Panc1 (cell line): ENCODE results near the gene IDE. TPM values are rescaled to one million over a fixed set of nuclear protein-coding genes. Genes with fewer than 3 reads are reported as not detected.

Experiments used
- ATAC-seq: fragments of 200-7000 bp; cut with Tn5 transposase; 2 replicates; pipeline ENCODE4 v1.9.1; 2020; ENCODE audit warnings: mild to moderate bottlenecking, moderate library complexity
- BruUV-seq: library from RNA; stranded (reverse); fragments of 400-500 nt; replicated peaks from 2 replicates; lab custom pipeline; 2021; lab: Mats Ljungman, UMichigan
- CTCF ChIA-PET: fragments of 300-600 bp; sonication (Branson Sonifier 250); formaldehyde crosslinking; loops from one replicate; lab custom pipeline; 2022; ENCODE audit warnings: antibody characterized with exemption; lab: Charles Lee
- POLR2A ChIA-PET: fragments of 300-600 bp; sonication (Branson Sonifier 250); formaldehyde crosslinking; loops from one replicate; lab custom pipeline; 2022; ENCODE audit warnings: antibody characterized with exemption; lab: Charles Lee
- DNase-seq: peaks from one replicate; pipeline ENCODE4 v3.0.0-alpha.2; 2010; ENCODE audit warnings: low read depth, low spot score
- H3K27ac ChIP-seq: 2 replicates; pipeline ENCODE4 v1.5.1; 2011; ENCODE audit warnings: mild to moderate bottlenecking, low read length, inconsistent platforms
- H3K27me3 ChIP-seq: fragments of 200-500 bp; sonication (Bioruptor generic); 2 replicates; pipeline ENCODE4 v1.6.0; 2014; ENCODE audit warnings: low read length, inconsistent platforms; ENCODE audit not compliant: control insufficient read depth, insufficient read depth
- H3K36me3 ChIP-seq: fragments of 200-500 bp; sonication (Bioruptor generic); 2 replicates; pipeline ENCODE4 v1.5.1; 2014; ENCODE audit warnings: inconsistent platforms, mild to moderate bottlenecking, low read length, moderate library complexity; ENCODE audit not compliant: control insufficient read depth, insufficient read depth
- H3K4me1 ChIP-seq: 2 replicates; pipeline ENCODE4 v1.5.1; 2011; ENCODE audit warnings: inconsistent platforms, mild to moderate bottlenecking, low read length, moderate library complexity; ENCODE audit not compliant: control insufficient read depth, insufficient read depth
- H3K4me3 ChIP-seq, 2 experiments: 2 replicates each; pipeline ENCODE4 v1.5.1; 2011 to 2012; ENCODE audit warnings: low read depth in 2 of 2, low read length in 2 of 2, mild to moderate bottlenecking in 2 of 2, inconsistent platforms in 1 of 2, moderate library complexity in 1 of 2
- H3K9me3 ChIP-seq: fragments of 200-500 bp; sonication (Bioruptor generic); 2 replicates; pipeline ENCODE4 v1.5.1; 2014; ENCODE audit warnings: low read depth, mild to moderate bottlenecking, inconsistent platforms, low read length, moderate library complexity; ENCODE audit not compliant: control insufficient read depth, insufficient read depth
- CTCF ChIP-seq: fragments of 450-650 bp; IDR thresholded peaks from 2 replicates; pipeline ENCODE4 v1.5.1; 2017; ENCODE audit warnings: mild to moderate bottlenecking
- POLR2AphosphoS5 ChIP-seq: IDR thresholded peaks from 2 replicates; pipeline ENCODE4 v1.6.1; 2012; ENCODE audit warnings: mild to moderate bottlenecking, low read depth, low read length, moderate library complexity
- SIN3A ChIP-seq: IDR thresholded peaks from 2 replicates; pipeline ENCODE4 v1.6.1; 2012; ENCODE audit warnings: low read depth, mild to moderate bottlenecking, low read length, moderate library complexity, borderline replicate concordance; ENCODE audit not compliant: insufficient read depth
- TCF7L2 ChIP-seq: IDR thresholded peaks from 2 replicates; pipeline ENCODE4 v1.6.1; 2011; ENCODE audit warnings: mild to moderate bottlenecking, low read depth, low read length, inconsistent platforms
- in situ Hi-C: cut with HindIII; loops from 2 replicates; pipeline ENCODE4 v1.10.0; 2016; ENCODE audit warnings: low sequenced_read_pairs, low pct_unique_long_range_greater_than_20kb
- intact Hi-C: fragments of 100-400 bp; cut with micrococcal nuclease; formaldehyde crosslinking; loops from one replicate; pipeline ENCODE4 v1.10.0; 2022; ENCODE audit not compliant: unreplicated experiment
- total RNA-seq: library from RNA; stranded (reverse); gene quantifications from one replicate; pipeline ENCODE4 v1.2.1, GENCODE V29; 2021; ENCODE audit not compliant: unreplicated experiment
- TF ChIP-seq, protein P1 (sequence below), 2 experiments: IDR thresholded peaks; 2 replicates each; pipeline ENCODE4 v1.6.1; 2011 to 2012; ENCODE audit warnings: low read depth in 2 of 2, control low read depth in 1 of 2, low read length in 1 of 2, mild to moderate bottlenecking in 1 of 2, moderate library complexity in 1 of 2; ENCODE audit not compliant: insufficient read depth in 1 of 2

Gene IDE
- total RNA-seq, 1 experiment from 2014 or later, result 79.0 TPM

DNA sequence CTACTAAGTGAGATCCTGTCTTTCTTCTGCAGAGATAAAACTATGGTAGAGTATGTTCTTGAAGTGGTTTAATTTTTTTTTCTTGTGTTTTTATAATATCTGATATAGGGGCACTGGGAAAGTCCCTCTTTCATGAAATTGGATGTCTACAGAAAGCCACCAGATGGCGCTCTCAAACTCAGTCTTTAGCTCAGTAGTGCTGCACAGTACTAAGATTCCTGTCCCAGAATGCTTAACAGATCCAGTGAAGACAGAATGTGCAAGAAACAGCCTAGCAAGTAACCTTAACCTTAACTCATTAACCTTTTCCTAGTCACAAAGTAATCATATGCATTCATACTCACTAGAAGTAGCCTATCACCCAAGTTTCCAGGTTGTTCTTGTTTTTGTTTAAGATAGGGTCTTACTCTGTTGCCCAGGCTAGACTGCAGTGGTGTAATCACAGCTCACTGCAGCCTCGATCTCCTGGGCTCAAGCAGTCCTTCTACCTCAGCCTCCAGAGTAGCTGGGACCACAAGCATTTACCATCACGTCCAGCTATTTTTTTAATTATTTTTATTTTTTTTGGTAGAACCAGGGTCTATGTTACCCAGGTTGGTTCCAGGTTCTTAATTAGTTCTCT lies 56.7 kb downstream of the IDE start:
- TF ChIP-seq, protein P1, sequence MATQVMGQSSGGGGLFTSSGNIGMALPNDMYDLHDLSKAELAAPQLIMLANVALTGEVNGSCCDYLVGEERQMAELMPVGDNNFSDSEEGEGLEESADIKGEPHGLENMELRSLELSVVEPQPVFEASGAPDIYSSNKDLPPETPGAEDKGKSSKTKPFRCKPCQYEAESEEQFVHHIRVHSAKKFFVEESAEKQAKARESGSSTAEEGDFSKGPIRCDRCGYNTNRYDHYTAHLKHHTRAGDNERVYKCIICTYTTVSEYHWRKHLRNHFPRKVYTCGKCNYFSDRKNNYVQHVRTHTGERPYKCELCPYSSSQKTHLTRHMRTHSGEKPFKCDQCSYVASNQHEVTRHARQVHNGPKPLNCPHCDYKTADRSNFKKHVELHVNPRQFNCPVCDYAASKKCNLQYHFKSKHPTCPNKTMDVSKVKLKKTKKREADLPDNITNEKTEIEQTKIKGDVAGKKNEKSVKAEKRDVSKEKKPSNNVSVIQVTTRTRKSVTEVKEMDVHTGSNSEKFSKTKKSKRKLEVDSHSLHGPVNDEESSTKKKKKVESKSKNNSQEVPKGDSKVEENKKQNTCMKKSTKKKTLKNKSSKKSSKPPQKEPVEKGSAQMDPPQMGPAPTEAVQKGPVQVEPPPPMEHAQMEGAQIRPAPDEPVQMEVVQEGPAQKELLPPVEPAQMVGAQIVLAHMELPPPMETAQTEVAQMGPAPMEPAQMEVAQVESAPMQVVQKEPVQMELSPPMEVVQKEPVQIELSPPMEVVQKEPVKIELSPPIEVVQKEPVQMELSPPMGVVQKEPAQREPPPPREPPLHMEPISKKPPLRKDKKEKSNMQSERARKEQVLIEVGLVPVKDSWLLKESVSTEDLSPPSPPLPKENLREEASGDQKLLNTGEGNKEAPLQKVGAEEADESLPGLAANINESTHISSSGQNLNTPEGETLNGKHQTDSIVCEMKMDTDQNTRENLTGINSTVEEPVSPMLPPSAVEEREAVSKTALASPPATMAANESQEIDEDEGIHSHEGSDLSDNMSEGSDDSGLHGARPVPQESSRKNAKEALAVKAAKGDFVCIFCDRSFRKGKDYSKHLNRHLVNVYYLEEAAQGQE (IDR thresholded peaks at IDR 0.05; ENCODE audit: insufficient read depth in 1 of 2, low read depth in 2 of 2, low read length in 1 of 2), result no peak
- TF ChIP-seq SIN3A, result no peak
- TF ChIP-seq POLR2AphosphoS5, result no peak
- peak; percentile 87 for TF ChIP-seq CTCF
- no peaks in the 10 kb centered on the region for H3K9me3 ChIP-seq
- ChIA-PET CTCF (interaction anchor here (0.5 to 1.3 kb wide), 14 partner anchors 8 to 163 kb away, joined by 3 to 24 read pairs (median 4); partner anchors contain the start of gene IDE), POLR2A (no interaction called here)
- BruUV-seq, result no TSS peak
- H3K4me1 ChIP-seq, result no peaks in the 10 kb centered on the region
- intact Hi-C loops (loop anchor here (1.0 kb wide), 1 partner anchor 57 kb away; the partner anchor contains the start of gene IDE), in situ Hi-C loops (no loop called here)
- H3K27me3 ChIP-seq, result no peaks in the 10 kb centered on the region
- H3K27ac ChIP-seq, result no peak overlapping the region
- no peak overlapping the region for H3K4me3 ChIP-seq
- H3K36me3 ChIP-seq, result peaks cover 7% of the 10 kb centered on the region; the same call in 1 of the 2 replicates
- ATAC-seq (peak; percentile 97), DNase-seq (peak; percentile 55)

DNA sequence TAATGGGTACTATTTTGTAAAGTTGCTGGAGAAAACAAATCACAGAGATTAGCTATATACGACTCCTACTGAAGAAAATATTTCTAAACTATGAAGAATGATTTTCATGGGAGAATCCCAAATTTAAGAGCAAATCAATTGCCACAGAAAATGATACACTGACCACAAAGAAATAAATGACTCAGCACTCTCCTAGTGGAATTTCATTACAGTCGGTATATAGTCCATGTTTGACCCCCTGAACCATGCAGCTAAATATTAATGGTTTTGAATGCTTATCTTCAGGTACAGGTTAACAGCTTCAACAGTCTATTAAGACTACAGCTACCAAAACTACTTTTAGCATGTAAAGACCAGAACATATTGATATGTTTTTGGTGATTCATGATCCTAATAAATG lies 65.0 kb downstream of the IDE start:
- ChIA-PET POLR2A (no interaction called here), CTCF (no interaction called here)
- TF ChIP-seq TCF7L2 (no peak), SIN3A (no peak), POLR2AphosphoS5 (no peak), CTCF (no peak)
- TF ChIP-seq, protein P1 (IDR thresholded peaks at IDR 0.05; ENCODE audit: insufficient read depth in 1 of 2, low read depth in 2 of 2, low read length in 1 of 2), result no peak
- BruUV-seq, result no TSS peak
- Histone ChIP-seq H3K27ac (no peak overlapping the region), H3K36me3 (peaks cover 35% of the 10 kb centered on the region), H3K4me1 (no peaks in the 10 kb centered on the region), H3K4me3 (no peak overlapping the region), H3K27me3 (no peaks in the 10 kb centered on the region), H3K9me3 (no peaks in the 10 kb centered on the region)
- in situ Hi-C loops (no loop called here), intact Hi-C loops (no loop called here)
- ATAC-seq, result no peak
- no peak for DNase-seq
